Glomerular visceral epithelial cell (primary cell): ENCODE results near the gene HECTD4.
"Not testable (repeated sequence)": the region's sequence is repeated elsewhere in the genome, so short reads cannot be mapped to it uniquely, and the experiment has no call there.

Experiments used
- DNase-seq: peaks from one replicate; pipeline ENCODE4 v3.0.0-alpha.2; 2016; ENCODE audit errors: extremely low spot score

The HECTD4 gene

DNA sequence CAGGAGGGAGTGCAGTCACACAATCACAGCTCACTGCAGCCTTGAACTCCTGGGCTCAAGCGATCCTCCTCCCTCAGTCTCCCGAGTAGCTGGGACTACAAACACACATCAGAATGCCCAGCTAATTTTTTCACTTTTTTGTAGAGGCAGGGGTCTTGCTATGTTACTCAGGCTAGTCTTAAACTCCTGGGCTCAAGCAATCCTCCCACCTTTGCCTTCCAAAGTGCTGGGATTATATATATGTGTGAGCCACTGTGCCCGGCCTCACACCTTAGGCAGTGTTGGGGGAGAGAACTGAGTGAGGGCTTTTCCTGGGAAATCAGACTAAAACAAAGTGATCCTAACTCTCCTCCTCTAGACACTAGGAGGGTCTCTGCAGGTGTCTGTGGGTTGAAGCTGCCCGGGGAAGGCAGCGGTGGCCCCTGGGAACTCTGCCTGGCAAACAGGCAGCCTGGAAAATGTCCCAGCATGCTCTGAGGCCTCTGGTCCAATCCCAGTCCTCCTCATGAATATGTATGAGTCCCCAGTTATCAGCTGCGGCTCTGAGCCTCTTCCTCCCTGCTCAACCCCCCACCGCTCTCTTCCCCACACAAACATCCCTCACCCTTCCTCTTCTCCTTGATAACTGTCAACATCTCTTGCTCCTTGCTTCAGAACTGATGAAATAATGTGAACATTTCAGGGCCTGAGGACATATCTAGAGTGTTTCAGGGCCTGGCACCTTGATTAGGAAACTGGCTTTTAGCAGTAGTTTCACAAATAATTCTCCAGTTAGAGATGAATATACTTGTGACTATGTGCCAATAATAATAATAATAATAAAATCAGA lies 265.8 kb downstream of the HECTD4 start:
- no peak for DNase-seq

DNA sequence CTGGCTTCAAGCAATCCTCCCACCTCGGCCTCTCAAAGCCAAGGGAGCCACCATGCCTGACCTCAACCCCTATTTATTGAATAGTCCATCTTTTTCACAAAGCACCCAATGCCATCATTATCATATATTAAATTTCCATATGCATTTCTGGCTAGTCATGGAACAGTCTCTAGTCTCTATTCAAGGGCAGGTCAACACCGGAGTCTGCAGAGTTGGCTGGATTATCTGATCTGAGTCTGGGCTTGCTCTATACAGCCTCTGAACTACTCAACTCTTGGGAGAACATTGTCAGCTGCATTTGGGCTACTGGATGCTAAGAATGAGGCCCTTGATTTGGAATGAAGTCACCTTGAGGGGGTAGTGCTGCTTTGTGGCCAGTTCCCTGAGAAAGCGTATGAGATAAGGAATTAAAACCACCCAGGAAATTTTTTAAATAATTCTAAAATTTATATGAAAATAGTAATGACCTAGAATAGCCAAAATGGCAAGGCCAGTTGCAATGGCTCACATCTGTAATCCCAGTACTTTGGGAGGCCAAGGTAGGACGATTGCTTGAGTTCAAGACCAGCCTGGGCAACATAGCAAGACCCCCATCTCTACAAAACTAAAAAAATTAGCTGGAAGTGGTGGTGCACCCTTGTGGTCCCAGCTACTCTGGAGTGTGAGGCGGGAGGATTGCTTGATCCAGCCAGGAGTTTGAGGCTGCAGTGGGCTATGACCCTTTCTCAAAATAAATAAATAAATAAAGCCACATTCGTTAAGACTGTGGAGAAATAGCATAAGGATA lies 266.8 kb downstream of the HECTD4 start:
- DNase-seq = no peak

DNA sequence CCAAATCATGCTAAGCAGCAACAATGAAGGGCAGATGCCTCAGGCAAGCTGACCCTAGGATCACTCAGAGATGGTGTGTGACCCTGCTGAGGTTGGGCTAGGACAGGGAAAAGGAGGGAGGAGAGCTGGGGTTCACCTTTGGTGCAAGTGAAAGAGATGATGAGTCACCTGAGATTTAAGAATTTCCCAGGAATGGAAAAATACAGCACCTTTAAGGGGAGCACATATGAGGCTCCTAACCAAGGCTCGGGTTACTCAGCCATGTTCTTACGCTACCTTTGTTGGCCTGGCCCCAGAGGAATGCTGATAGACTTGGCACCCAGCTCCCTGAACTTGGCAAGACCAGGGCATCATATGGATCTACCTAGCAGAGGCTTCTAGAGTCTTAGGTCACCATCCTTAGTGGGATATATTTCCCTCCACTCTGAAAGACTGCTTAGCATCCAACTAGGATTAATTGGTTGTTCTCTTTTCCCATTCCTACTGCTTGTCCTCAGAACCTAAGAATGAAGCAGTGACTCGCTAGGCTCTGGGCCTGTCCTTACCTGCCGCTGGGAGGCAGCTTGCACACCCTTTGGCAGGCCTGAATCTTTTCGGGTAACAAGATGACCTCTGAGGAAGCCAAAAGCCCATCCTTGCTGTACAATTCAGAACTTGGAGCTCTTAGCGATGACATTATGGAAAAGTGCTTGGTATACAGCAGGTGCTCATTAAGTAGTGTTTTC lies 269.7 kb downstream of the HECTD4 start:
- DNase-seq = no peak

DNA sequence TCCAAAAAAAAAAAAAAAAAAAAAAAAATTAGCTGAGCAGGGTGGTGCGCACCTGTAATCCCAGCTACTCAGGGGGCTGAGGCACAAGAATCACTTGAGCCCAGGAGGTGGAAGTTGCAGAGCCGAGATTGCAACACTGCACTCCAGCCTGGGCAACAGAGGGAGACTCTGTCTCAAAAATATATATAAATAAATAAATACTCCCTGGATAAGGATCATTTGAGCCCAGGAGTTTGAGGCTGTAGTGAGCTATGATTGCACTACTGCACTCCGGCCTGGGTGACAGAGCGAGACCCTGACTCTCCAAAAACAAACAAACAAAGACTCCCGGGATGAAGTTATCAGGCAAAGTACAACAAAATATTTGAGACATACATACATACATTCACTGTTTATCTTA lies 270.3 kb downstream of the HECTD4 start:
- no peak for DNase-seq

DNA sequence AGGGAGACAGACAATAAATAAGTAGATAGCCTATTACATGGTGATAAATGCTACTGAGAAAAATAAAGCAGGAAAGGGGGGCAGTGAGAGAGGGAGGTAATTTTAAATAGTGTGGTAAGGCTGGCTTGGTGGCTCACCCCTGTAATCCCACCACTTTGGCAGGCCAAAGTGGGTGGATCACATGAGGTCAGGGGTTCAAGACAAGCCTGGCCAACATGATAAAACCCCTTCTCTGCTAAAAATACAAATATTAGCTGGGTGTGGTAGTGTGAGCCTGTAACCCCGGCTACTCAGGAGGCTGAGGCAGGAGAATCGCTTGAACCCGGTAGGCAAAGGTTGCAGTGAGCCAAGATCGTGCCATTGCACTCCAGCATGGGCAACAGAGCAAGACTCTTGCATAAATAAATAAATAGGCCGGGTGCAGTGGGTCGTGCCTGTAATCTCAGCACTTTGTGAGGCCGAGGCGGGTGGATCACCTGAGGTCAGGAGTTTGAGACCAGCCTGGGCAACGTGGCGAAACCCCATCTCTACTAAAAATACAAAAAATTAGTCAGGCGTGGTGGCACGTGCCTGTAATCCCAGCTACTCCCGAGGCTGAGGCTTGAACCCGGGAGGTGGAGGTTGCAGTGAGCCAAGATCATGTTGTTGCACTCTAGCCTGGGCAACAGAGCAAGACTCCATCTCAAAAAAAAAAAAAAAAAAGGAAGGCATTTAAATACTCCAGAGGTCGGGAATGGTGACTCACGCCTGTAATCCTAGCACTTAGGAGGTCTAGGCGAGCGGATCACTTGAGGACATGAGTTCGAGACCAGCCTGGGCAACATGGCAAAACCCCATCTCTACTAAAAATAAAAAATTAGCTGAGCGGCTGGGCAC lies 271.2 kb downstream of the HECTD4 start:
- not testable (repeated sequence) for DNase-seq
